ENCODE data around the gene TEK.
A peak's percentile ranks its signal among the peaks of the same experiment; 100 is the strongest.

Gene TEK

DNA sequence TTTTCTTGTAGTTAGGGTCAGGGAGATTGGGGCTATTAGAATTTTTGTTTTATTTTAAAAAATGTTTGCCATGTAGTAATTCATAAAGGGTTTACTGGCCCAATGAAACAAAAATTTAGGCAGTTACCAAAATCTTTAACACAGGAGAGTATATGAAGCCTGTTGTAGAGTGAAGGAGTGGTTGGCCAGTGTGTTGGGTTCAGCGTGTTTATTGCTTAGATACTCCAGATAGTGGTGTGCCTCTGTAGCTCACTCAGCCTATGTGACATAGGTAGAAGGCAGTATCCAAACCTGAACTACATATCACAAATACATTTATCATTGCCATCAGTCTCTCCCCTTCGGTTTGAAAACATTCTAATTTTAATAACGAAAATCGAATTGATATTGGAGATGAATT lies 1.2 kb downstream of the TEK start:
- no peak for DNase-seq
- Histone ChIP-seq H3K27ac (no peak overlapping the region), H3K4me3 (ENCODE audit: low read depth, low read length) (peak overlapping the region; percentile 48), H3K27me3 (replicated peaks) (no peaks in the 10 kb centered on the region), H3K36me3 (replicated peaks) (no peaks in the 10 kb centered on the region)
- TF ChIP-seq, protein P1, sequence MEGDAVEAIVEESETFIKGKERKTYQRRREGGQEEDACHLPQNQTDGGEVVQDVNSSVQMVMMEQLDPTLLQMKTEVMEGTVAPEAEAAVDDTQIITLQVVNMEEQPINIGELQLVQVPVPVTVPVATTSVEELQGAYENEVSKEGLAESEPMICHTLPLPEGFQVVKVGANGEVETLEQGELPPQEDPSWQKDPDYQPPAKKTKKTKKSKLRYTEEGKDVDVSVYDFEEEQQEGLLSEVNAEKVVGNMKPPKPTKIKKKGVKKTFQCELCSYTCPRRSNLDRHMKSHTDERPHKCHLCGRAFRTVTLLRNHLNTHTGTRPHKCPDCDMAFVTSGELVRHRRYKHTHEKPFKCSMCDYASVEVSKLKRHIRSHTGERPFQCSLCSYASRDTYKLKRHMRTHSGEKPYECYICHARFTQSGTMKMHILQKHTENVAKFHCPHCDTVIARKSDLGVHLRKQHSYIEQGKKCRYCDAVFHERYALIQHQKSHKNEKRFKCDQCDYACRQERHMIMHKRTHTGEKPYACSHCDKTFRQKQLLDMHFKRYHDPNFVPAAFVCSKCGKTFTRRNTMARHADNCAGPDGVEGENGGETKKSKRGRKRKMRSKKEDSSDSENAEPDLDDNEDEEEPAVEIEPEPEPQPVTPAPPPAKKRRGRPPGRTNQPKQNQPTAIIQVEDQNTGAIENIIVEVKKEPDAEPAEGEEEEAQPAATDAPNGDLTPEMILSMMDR (IDR thresholded peaks at IDR 0.05; ENCODE audit: low read depth, low read length, missing control alignments): no peak
- in situ Hi-C loops (cut with HindIII; ENCODE audit: low pct_ligation_motif_present, low sequenced_read_pairs): no loop called here

DNA sequence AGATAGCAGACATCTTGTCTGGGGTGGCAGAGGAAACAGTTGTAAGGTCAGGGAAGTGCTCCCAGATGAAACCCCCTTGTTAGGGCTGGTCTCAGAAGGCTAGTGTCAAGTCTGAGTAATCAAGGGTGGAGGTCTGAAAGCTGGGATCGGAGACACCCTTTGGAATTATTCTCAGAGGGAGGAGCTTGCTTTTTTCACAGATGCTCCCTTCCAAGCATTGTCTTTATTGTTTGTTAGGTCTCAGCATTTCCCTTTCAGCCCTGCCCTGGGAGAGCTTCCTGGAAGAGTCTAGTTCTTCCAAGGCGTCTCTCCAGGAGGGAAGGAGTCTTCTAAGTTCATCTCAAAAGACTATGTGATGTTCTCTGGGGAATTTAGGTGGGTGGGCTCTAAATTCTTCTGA lies 3.2 kb downstream of the TEK start:
- Histone ChIP-seq H3K4me3 (ENCODE audit: low read depth, low read length) (no peak overlapping the region), H3K27me3 (replicated peaks) (no peaks in the 10 kb centered on the region), H3K27ac (peak overlapping the region; percentile 30), H3K36me3 (replicated peaks) (no peaks in the 10 kb centered on the region)
- in situ Hi-C loops (cut with HindIII; ENCODE audit: low pct_ligation_motif_present, low sequenced_read_pairs): no loop called here
- TF ChIP-seq, protein P1 (IDR thresholded peaks at IDR 0.05; ENCODE audit: low read depth, low read length, missing control alignments): no peak
- no peak for DNase-seq

DNA sequence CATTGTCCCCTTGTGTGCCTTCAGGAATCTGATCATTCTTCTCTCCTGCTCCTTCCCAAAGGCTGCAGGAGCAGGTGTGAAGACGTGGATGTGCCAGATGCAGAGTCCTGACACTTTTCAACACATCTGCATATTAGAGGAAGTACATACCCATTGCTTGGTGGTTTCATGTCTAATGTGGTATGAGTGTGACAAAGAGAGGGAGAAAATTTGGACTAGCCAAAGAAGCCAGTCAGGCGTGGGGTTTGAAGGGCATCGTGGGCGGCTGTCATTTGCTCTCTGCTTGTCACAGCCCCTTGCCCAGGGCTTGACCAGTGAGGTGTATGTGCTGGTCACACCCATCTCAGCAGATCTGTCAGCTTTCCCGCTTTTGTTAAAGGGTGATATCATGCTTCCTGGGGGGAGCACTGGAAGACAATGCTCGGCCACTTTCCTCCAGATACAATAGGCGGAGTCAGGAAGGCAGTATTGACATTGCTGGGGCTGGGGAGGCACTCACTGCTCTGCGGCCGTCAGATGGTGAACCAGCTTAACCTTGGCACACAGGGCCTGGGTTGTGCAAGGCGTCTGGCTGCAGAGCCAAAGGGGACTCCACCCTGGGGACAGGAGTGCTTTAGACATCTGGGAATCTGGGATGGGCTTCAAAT lies 8.6 kb downstream of the TEK start:
- Histone ChIP-seq H3K27ac (peak overlapping the region; percentile 81), H3K4me3 (ENCODE audit: low read depth, low read length) (no peak overlapping the region), H3K27me3 (replicated peaks) (no peaks in the 10 kb centered on the region), H3K36me3 (replicated peaks) (no peaks in the 10 kb centered on the region)
- in situ Hi-C loops (cut with HindIII; ENCODE audit: low pct_ligation_motif_present, low sequenced_read_pairs): no loop called here
- TF ChIP-seq, protein P1 (IDR thresholded peaks at IDR 0.05; ENCODE audit: low read depth, low read length, missing control alignments): no peak
- DNase-seq: peak; percentile 34

DNA sequence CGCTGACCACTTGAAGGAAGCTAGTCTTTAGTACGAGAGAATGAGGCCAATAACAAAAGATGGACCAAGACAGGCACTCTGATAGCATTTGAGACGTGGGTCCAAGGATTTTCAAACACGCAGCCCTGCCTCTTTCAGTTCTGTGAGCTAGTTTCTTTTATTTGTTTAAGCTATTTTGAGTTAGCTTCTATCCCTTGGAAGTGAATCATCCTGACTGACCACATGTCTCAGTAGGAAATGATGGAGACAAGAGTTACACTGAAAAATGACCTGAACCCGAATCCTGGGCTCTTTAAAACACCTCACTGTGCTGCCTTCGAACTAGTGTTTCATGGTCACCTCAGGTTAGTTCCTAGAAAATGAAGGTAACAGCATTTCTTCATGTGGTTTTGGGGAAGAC lies 9.9 kb downstream of the TEK start:
- H3K36me3 ChIP-seq (replicated peaks): no peaks in the 10 kb centered on the region
- peak overlapping the region; percentile 81 for H3K27ac ChIP-seq
- in situ Hi-C loops (cut with HindIII; ENCODE audit: low pct_ligation_motif_present, low sequenced_read_pairs): no loop called here
- TF ChIP-seq, protein P1 (IDR thresholded peaks at IDR 0.05; ENCODE audit: low read depth, low read length, missing control alignments): no peak
- H3K4me3 ChIP-seq (ENCODE audit: low read depth, low read length): no peak overlapping the region
- peak; percentile 70 for DNase-seq
- H3K27me3 ChIP-seq (replicated peaks): no peaks in the 10 kb centered on the region

DNA sequence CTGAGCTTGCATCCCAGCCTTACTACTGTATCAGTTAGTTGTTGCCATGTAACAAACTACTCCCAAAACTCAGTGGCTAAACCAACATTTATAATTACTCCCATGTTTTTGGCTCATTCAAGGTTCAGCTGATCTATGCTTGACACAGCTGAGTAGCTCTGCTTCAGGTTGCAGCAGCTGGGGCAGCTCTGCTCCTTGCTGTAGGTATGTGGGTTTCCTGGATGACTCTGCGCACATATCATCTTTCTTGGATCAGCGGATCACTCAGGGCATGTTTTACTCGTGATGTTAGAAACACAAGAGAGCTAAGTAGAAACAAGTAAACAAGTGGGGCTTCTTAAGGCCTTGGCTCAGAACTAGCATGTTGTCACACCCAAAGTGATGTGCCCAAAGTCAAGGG lies 15.1 kb downstream of the TEK start:
- TF ChIP-seq, protein P1 (IDR thresholded peaks at IDR 0.05; ENCODE audit: low read depth, low read length, missing control alignments): no peak
- no peak for DNase-seq
- H3K4me3 ChIP-seq (ENCODE audit: low read depth, low read length): no peak overlapping the region
- H3K36me3 ChIP-seq (replicated peaks): no peaks in the 10 kb centered on the region
- H3K27ac ChIP-seq: no peak overlapping the region
- H3K27me3 ChIP-seq (replicated peaks): no peaks in the 10 kb centered on the region
- in situ Hi-C loops (cut with HindIII; ENCODE audit: low pct_ligation_motif_present, low sequenced_read_pairs): no loop called here

DNA sequence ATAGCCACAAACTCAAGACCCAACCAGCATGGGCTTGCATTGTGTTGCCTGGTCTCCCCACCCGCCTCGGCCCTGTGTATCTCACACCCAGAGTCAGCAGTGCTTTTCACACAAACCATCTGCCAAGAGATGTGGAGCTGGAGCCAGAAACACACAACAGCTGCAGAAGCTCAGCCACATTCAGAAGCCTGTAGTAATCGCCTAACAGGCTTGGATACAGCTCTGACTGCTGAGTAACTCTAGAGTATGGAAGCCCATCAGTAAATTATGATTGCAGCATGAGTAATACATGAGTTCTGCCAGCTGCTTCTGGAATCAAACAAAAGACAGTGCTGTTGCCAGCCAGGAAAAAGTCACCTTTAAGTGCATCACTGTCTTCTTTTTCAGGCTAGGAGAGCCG lies 16.0 kb downstream of the TEK start:
- DNase-seq: peak; percentile 89
- TF ChIP-seq, protein P1 (IDR thresholded peaks at IDR 0.05; ENCODE audit: low read depth, low read length, missing control alignments): no peak
- Histone ChIP-seq H3K27me3 (replicated peaks) (no peaks in the 10 kb centered on the region), H3K4me3 (ENCODE audit: low read depth, low read length) (no peak overlapping the region), H3K27ac (peak overlapping the region; percentile 61), H3K36me3 (replicated peaks) (no peaks in the 10 kb centered on the region)
- in situ Hi-C loops (cut with HindIII; ENCODE audit: low pct_ligation_motif_present, low sequenced_read_pairs): no loop called here

All from brain microvascular endothelial cell (primary cell).